SK-N-SH treated with all-trans-retinoic acid at 6 μM for 48 hours (cell line): ENCODE data around the gene CAV1.
A peak's percentile ranks its signal among the peaks of the same experiment; 100 is the strongest.

Experiments used
- ATAC-seq: fragments of 200-7000 bp; cut with Tn5 transposase; 3 replicates; pipeline ENCODE4 v1.9.1; 2020; ENCODE audit warnings: mild to moderate bottlenecking, moderate library complexity
- ARNTL ChIP-seq: fragments of 450-650 bp; formaldehyde crosslinking; IDR thresholded peaks from 2 replicates; pipeline ENCODE4 v1.5.0; 2020; ENCODE audit warnings: low read depth, mild to moderate bottlenecking, moderate library complexity, borderline replicate concordance
- BACH2 ChIP-seq: fragments of 250-450 bp; sonication (Bioruptor Pico); IDR thresholded peaks from 2 replicates; pipeline ENCODE4 v1.9.0; 2021; ENCODE audit warnings: mild to moderate bottlenecking, borderline replicate concordance
- CSDC2 ChIP-seq: fragments of 250-450 bp; sonication (Bioruptor Pico); IDR thresholded peaks from 2 replicates; pipeline ENCODE4 v1.5.0; 2020; ENCODE audit warnings: mild to moderate bottlenecking, moderate library complexity
- GLIS3 ChIP-seq: fragments of 250-450 bp; sonication (Bioruptor Pico); IDR thresholded peaks from 2 replicates; pipeline ENCODE4 v1.5.0; 2020; ENCODE audit warnings: mild to moderate bottlenecking, moderate library complexity
- ISL1 ChIP-seq: fragments of 250-450 bp; sonication (Bioruptor Pico); IDR thresholded peaks from 2 replicates; pipeline ENCODE4 v2.1.2; 2022; ENCODE audit warnings: mild to moderate bottlenecking, moderate library complexity
- OSR1 ChIP-seq: fragments of 250-450 bp; sonication (Bioruptor Pico); IDR thresholded peaks from 2 replicates; pipeline ENCODE4 v1.8.0; 2022; ENCODE audit warnings: moderate library complexity, mild to moderate bottlenecking, inconsistent platforms
- PPARA ChIP-seq: fragments of 250-450 bp; sonication (Bioruptor Pico); IDR thresholded peaks from 2 replicates; pipeline ENCODE4 v1.5.0; 2020; ENCODE audit warnings: mild to moderate bottlenecking, borderline replicate concordance
- SNAI2 ChIP-seq: fragments of 250-450 bp; sonication (Bioruptor Pico); IDR thresholded peaks from 2 replicates; pipeline ENCODE4 v1.5.0; 2020; ENCODE audit warnings: mild to moderate bottlenecking, moderate library complexity
- TCF4 ChIP-seq: fragments of 250-450 bp; sonication (Bioruptor Pico); IDR thresholded peaks from 2 replicates; pipeline ENCODE4 v1.8.0; 2021; ENCODE audit warnings: mild to moderate bottlenecking, moderate library complexity, borderline replicate concordance
- TOX ChIP-seq: fragments of 250-450 bp; sonication (Bioruptor Pico); IDR thresholded peaks from 2 replicates; pipeline ENCODE4 v1.8.0; 2021; ENCODE audit warnings: mild to moderate bottlenecking, moderate library complexity, borderline replicate concordance
- ZC3H10 ChIP-seq: fragments of 250-450 bp; sonication (Bioruptor Pico); IDR thresholded peaks from 2 replicates; pipeline ENCODE4 v1.5.1; 2021; ENCODE audit warnings: mild to moderate bottlenecking, moderate library complexity
- ZFP3 ChIP-seq: fragments of 250-450 bp; sonication (Bioruptor Pico); IDR thresholded peaks from 2 replicates; pipeline ENCODE4 v1.5.0; 2020; ENCODE audit warnings: mild to moderate bottlenecking, moderate library complexity
- ZNF565 ChIP-seq: fragments of 450-650 bp; formaldehyde crosslinking; conservative IDR thresholded peaks from 2 replicates; pipeline ENCODE4 v1.5.0; 2020; ENCODE audit warnings: low read depth, mild to moderate bottlenecking, moderate library complexity
- ZNF70 ChIP-seq: fragments of 450-650 bp; formaldehyde crosslinking; IDR thresholded peaks from 2 replicates; pipeline ENCODE4 v1.5.0; 2020; ENCODE audit warnings: mild to moderate bottlenecking, moderate library complexity
- ZNF8 ChIP-seq: fragments of 450-650 bp; formaldehyde crosslinking; IDR thresholded peaks from 2 replicates; pipeline ENCODE4 v1.5.0; 2020; ENCODE audit warnings: mild to moderate bottlenecking, moderate library complexity
- TF ChIP-seq, protein P1 (sequence below): fragments of 250-450 bp; sonication (Bioruptor Pico); IDR thresholded peaks from 2 replicates; pipeline ENCODE4 v1.8.0; 2020; ENCODE audit warnings: mild to moderate bottlenecking, moderate library complexity, borderline replicate concordance
- TF ChIP-seq, protein P2 (sequence below): fragments of 250-450 bp; sonication (Bioruptor Pico); IDR thresholded peaks from 2 replicates; pipeline ENCODE4 v1.5.1; 2021; ENCODE audit warnings: mild to moderate bottlenecking, moderate library complexity
- TF ChIP-seq, protein P3 (sequence below): fragments of 250-450 bp; sonication (Bioruptor Pico); IDR thresholded peaks from 2 replicates; pipeline ENCODE4 v1.5.0; 2020; ENCODE audit warnings: mild to moderate bottlenecking, moderate library complexity
- TF ChIP-seq, protein P4 (sequence below): fragments of 250-450 bp; sonication (Bioruptor Pico); IDR thresholded peaks from 2 replicates; pipeline ENCODE4 v1.5.1; 2020; ENCODE audit warnings: low read depth, mild to moderate bottlenecking, moderate library complexity

The CAV1 gene

DNA sequence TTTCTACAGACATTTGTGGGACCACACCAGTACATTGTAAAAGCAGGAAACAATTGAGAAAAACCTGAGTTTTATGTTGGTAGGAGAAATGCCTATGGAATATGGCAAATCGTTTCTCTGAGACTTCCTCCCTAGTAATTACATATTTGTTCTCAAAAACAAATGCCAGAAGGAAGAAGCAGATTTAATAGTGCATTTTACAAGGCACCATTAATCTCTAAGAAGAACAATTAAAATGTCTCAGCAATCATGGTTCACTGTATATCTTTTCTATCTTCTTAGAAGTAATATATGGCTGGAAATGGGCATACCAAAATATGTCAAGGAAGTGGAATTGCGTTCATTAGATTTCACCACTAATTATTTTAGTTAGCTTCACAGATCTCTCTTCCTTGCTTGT is 13.3 kb downstream of the CAV1 start (continued):
- TF ChIP-seq, protein P1, sequence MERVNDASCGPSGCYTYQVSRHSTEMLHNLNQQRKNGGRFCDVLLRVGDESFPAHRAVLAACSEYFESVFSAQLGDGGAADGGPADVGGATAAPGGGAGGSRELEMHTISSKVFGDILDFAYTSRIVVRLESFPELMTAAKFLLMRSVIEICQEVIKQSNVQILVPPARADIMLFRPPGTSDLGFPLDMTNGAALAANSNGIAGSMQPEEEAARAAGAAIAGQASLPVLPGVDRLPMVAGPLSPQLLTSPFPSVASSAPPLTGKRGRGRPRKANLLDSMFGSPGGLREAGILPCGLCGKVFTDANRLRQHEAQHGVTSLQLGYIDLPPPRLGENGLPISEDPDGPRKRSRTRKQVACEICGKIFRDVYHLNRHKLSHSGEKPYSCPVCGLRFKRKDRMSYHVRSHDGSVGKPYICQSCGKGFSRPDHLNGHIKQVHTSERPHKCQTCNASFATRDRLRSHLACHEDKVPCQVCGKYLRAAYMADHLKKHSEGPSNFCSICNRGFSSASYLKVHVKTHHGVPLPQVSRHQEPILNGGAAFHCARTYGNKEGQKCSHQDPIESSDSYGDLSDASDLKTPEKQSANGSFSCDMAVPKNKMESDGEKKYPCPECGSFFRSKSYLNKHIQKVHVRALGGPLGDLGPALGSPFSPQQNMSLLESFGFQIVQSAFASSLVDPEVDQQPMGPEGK (CRISPR knock-in tag): no peak
- TF ChIP-seq ZNF565 (CRISPR knock-in tag) (no peak), ISL1 (CRISPR knock-in tag) (no peak)

DNA sequence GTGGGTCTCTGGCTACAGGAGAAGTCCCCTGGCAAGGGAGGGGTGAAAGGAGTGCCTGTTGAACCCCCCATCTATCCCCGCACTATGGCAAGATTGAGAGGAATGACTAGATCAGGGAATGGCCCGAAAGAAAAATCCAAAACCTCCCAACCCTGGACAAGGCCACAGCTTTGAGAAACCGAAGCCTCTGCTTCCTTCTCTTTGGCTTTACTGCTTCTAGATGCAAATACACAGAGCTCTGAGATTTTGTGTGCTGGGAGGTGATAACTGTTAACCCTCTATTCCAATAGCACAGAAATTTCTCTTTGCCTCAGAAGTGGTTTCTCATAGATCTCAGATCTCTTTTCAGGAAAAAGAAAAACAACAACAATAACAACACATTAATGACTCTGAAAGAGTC is 15.0 kb downstream of the CAV1 start:
- TF ChIP-seq ZFP3 (CRISPR knock-in tag): no peak
- TF ChIP-seq TCF4 (CRISPR knock-in tag): no peak
- TF ChIP-seq, protein P1 (CRISPR knock-in tag): no peak
- TF ChIP-seq ARNTL (CRISPR knock-in tag): no peak
- TF ChIP-seq BACH2 (CRISPR knock-in tag): no peak
- TF ChIP-seq ZNF8 (CRISPR knock-in tag): no peak
- TF ChIP-seq, protein P2, sequence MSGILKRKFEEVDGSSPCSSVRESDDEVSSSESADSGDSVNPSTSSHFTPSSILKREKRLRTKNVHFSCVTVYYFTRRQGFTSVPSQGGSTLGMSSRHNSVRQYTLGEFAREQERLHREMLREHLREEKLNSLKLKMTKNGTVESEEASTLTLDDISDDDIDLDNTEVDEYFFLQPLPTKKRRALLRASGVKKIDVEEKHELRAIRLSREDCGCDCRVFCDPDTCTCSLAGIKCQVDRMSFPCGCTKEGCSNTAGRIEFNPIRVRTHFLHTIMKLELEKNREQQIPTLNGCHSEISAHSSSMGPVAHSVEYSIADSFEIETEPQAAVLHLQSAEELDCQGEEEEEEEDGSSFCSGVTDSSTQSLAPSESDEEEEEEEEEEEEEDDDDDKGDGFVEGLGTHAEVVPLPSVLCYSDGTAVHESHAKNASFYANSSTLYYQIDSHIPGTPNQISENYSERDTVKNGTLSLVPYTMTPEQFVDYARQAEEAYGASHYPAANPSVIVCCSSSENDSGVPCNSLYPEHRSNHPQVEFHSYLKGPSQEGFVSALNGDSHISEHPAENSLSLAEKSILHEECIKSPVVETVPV (CRISPR knock-in tag): no peak
- TF ChIP-seq ZC3H10 (CRISPR knock-in tag): no peak
- TF ChIP-seq CSDC2 (CRISPR knock-in tag): no peak
- TF ChIP-seq, protein P3, sequence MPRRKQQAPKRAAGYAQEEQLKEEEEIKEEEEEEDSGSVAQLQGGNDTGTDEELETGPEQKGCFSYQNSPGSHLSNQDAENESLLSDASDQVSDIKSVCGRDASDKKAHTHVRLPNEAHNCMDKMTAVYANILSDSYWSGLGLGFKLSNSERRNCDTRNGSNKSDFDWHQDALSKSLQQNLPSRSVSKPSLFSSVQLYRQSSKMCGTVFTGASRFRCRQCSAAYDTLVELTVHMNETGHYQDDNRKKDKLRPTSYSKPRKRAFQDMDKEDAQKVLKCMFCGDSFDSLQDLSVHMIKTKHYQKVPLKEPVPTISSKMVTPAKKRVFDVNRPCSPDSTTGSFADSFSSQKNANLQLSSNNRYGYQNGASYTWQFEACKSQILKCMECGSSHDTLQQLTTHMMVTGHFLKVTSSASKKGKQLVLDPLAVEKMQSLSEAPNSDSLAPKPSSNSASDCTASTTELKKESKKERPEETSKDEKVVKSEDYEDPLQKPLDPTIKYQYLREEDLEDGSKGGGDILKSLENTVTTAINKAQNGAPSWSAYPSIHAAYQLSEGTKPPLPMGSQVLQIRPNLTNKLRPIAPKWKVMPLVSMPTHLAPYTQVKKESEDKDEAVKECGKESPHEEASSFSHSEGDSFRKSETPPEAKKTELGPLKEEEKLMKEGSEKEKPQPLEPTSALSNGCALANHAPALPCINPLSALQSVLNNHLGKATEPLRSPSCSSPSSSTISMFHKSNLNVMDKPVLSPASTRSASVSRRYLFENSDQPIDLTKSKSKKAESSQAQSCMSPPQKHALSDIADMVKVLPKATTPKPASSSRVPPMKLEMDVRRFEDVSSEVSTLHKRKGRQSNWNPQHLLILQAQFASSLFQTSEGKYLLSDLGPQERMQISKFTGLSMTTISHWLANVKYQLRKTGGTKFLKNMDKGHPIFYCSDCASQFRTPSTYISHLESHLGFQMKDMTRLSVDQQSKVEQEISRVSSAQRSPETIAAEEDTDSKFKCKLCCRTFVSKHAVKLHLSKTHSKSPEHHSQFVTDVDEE (CRISPR knock-in tag): no peak
- TF ChIP-seq, protein P4, sequence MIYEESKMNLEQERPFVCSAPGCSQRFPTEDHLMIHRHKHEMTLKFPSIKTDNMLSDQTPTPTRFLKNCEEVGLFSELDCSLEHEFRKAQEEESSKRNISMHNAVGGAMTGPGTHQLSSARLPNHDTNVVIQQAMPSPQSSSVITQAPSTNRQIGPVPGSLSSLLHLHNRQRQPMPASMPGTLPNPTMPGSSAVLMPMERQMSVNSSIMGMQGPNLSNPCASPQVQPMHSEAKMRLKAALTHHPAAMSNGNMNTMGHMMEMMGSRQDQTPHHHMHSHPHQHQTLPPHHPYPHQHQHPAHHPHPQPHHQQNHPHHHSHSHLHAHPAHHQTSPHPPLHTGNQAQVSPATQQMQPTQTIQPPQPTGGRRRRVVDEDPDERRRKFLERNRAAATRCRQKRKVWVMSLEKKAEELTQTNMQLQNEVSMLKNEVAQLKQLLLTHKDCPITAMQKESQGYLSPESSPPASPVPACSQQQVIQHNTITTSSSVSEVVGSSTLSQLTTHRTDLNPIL: no peak
- no peak for TF ChIP-seq TOX (CRISPR knock-in tag)
- no peak for TF ChIP-seq ZNF70 (CRISPR knock-in tag)
- TF ChIP-seq SNAI2 (CRISPR knock-in tag): no peak
- no peak for TF ChIP-seq GLIS3 (CRISPR knock-in tag)
- no peak for TF ChIP-seq PPARA (CRISPR knock-in tag)
- TF ChIP-seq OSR1: no peak
- TF ChIP-seq, all 23 proteins: peak for 0

DNA sequence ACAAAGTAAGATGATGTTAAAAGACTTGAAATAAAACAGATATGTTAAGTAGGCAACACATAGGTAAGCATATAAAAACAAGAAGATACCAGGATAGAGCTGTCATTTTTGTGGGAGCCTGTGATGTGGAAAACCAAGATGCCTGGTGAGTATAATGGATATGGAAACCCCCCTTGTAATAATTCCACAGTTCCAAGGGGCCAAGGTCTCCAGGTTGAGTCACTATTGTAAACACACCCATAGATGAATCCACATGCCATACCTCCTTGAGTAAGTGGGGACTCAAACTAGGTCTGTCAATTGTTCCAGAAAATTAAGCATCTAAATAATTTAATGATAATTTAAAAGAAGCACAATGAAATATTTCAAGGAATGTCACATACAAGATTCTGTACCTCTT is 15.9 kb downstream of the CAV1 start:
- ATAC-seq: 0 out of 3 replicates have a peak, but pooled peaks have one; percentile 2
- TF ChIP-seq, protein P1 (CRISPR knock-in tag): no peak
- TF ChIP-seq BACH2 (CRISPR knock-in tag): no peak
- TF ChIP-seq TOX (CRISPR knock-in tag): no peak
- TF ChIP-seq, protein P4: no peak
- no peak for TF ChIP-seq ZNF565 (CRISPR knock-in tag)
- TF ChIP-seq, protein P3 (CRISPR knock-in tag): no peak
- TF ChIP-seq TCF4 (CRISPR knock-in tag): no peak
- no peak for TF ChIP-seq ZFP3 (CRISPR knock-in tag)
- no peak for TF ChIP-seq CSDC2 (CRISPR knock-in tag)
- TF ChIP-seq ARNTL (CRISPR knock-in tag): no peak

More for the DNA sequence above, 15.0 kb downstream of the CAV1 start:
- ATAC-seq: 0 out of 3 replicates have a peak, but pooled peaks have one; percentile 0
